H9 (cell line): Measurements from ENCODE around the gene RSU1. TPM values are rescaled to one million over a fixed set of nuclear protein-coding genes. Genes with fewer than 3 reads are reported as not detected.

Experiments
- DNase-seq: peaks from one replicate; pipeline ENCODE4 v3.0.0-alpha.2; 2017
- H2AFZ ChIP-seq: one replicate; pipeline ENCODE4 v1.6.1; 2013; ENCODE audit warnings: mild to moderate bottlenecking, low read length, control low read depth, moderate library complexity
- H2AK5ac ChIP-seq: 2 replicates; pipeline ENCODE4 v1.6.1; 2013; ENCODE audit warnings: low read length, control low read depth, mixed read lengths; ENCODE audit not compliant: insufficient read length
- H2BK120ac ChIP-seq: one replicate; pipeline ENCODE4 v1.6.1; 2013; ENCODE audit warnings: low read depth, mild to moderate bottlenecking, low read length, control low read depth, inconsistent platforms; ENCODE audit not compliant: poor library complexity, severe bottlenecking
- H2BK12ac ChIP-seq: 2 replicates; pipeline ENCODE4 v1.6.1; 2013; ENCODE audit warnings: low read length, control low read depth, mixed read lengths, low read depth; ENCODE audit not compliant: insufficient read length
- H2BK15ac ChIP-seq: 2 replicates; pipeline ENCODE4 v1.6.1; 2013; ENCODE audit warnings: low read depth, low read length, control low read depth
- H2BK20ac ChIP-seq: one replicate; pipeline ENCODE4 v1.6.1; 2013; ENCODE audit warnings: low read depth, mild to moderate bottlenecking, low read length, control low read depth, inconsistent platforms; ENCODE audit not compliant: poor library complexity, severe bottlenecking
- H2BK5ac ChIP-seq: 2 replicates; pipeline ENCODE4 v1.6.1; 2013; ENCODE audit warnings: low read length, control low read depth, mixed read lengths; ENCODE audit not compliant: insufficient read length
- H3K14ac ChIP-seq: 2 replicates; pipeline ENCODE4 v1.6.1; 2013; ENCODE audit warnings: low read length, control low read depth; ENCODE audit not compliant: insufficient read depth
- H3K18ac ChIP-seq: 2 replicates; pipeline ENCODE4 v1.6.1; 2013; ENCODE audit warnings: low read depth, mild to moderate bottlenecking, mixed read lengths, low read length, control low read depth; ENCODE audit not compliant: insufficient read length
- H3K23ac ChIP-seq: 2 replicates; pipeline ENCODE4 v1.6.1; 2013; ENCODE audit warnings: low read length, control low read depth, mixed read lengths, low read depth; ENCODE audit not compliant: insufficient read length
- H3K23me2 ChIP-seq: 2 replicates; pipeline ENCODE4 v1.6.1; 2013; ENCODE audit warnings: low read depth, mild to moderate bottlenecking, mixed read lengths, low read length, control low read depth; ENCODE audit not compliant: insufficient read length, poor library complexity, severe bottlenecking
- H3K27ac ChIP-seq: 2 replicates; pipeline ENCODE4 v1.5.1; 2013; ENCODE audit warnings: low read length, control low read depth, mixed read lengths, low read depth; ENCODE audit not compliant: insufficient read length
- H3K27me3 ChIP-seq: 2 replicates; pipeline ENCODE4 v1.6.1; 2013; ENCODE audit warnings: low read length, control low read depth, inconsistent platforms; ENCODE audit not compliant: insufficient read depth
- H3K4ac ChIP-seq: 2 replicates; pipeline ENCODE4 v1.6.1; 2013; ENCODE audit warnings: low read depth, mild to moderate bottlenecking, control low read depth, inconsistent platforms, low read length, moderate library complexity
- H3K4me1 ChIP-seq: 2 replicates; pipeline ENCODE4 v1.6.1; 2013; ENCODE audit warnings: low read length, control low read depth, inconsistent platforms; ENCODE audit not compliant: insufficient read depth
- H3K4me2 ChIP-seq: 2 replicates; pipeline ENCODE4 v1.6.1; 2013; ENCODE audit warnings: low read length, control low read depth, mixed read lengths; ENCODE audit not compliant: insufficient read length, insufficient read depth
- H3K56ac ChIP-seq: 2 replicates; pipeline ENCODE4 v1.6.1; 2013; ENCODE audit warnings: low read depth, mild to moderate bottlenecking, mixed read lengths, low read length, control low read depth; ENCODE audit not compliant: insufficient read length
- H3K79me1 ChIP-seq: 2 replicates; pipeline ENCODE4 v1.6.1; 2013; ENCODE audit warnings: low read depth, mild to moderate bottlenecking, moderate library complexity, low read length, control low read depth, inconsistent platforms; ENCODE audit not compliant: insufficient read depth, poor library complexity, severe bottlenecking
- H3K79me2 ChIP-seq: 2 replicates; pipeline ENCODE4 v1.6.1; 2013; ENCODE audit warnings: low read length, control low read depth, inconsistent platforms; ENCODE audit not compliant: insufficient read depth
- H3K9ac ChIP-seq: 2 replicates; pipeline ENCODE4 v1.6.1; 2013; ENCODE audit warnings: low read length, control low read depth, mixed read lengths; ENCODE audit not compliant: insufficient read length; ENCODE audit errors: extremely low read depth
- H3K9me3 ChIP-seq: one replicate; pipeline ENCODE4 v1.6.1; 2013; ENCODE audit warnings: low read depth, low read length, inconsistent platforms; ENCODE audit not compliant: control insufficient read depth
- H3T11ph ChIP-seq: one replicate; pipeline ENCODE4 v1.6.1; 2013; ENCODE audit warnings: mild to moderate bottlenecking, low read length, control low read depth, inconsistent platforms
- H4K20me1 ChIP-seq: one replicate; pipeline ENCODE4 v1.6.1; 2013; ENCODE audit not compliant: control insufficient read depth, insufficient read length, insufficient read depth
- H4K5ac ChIP-seq: 2 replicates; pipeline ENCODE4 v1.6.1; 2013; ENCODE audit warnings: low read depth, mild to moderate bottlenecking, mixed read lengths, low read length, control low read depth; ENCODE audit not compliant: insufficient read length
- H4K8ac ChIP-seq: replicated peaks from 2 replicates; pipeline ENCODE4 v1.6.1; 2013; ENCODE audit warnings: low read length, control low read depth, mixed read lengths, low read depth; ENCODE audit not compliant: insufficient read length
- H4K91ac ChIP-seq: 2 replicates; pipeline ENCODE4 v1.6.1; 2013; ENCODE audit warnings: low read depth, mild to moderate bottlenecking, moderate library complexity, mixed read lengths, low read length, control low read depth; ENCODE audit not compliant: insufficient read length
- H3K27ac Mint-ChIP-seq, 3 experiments: 2 replicates in 2 of 3; 3 replicates in 1 of 3; pipeline ENCODE4 v1.8.0; 2020 to 2021; ENCODE audit warnings: mixed read lengths in 3 of 3, mild to moderate bottlenecking in 1 of 3, moderate library complexity in 1 of 3
- H3K27me3 Mint-ChIP-seq: 2 replicates; pipeline ENCODE4 v1.8.0; 2021; ENCODE audit warnings: low read depth, mild to moderate bottlenecking, moderate library complexity, mixed read lengths
- H3K36me3 Mint-ChIP-seq, 3 experiments: 2 replicates in 2 of 3; 3 replicates in 1 of 3; pipeline ENCODE4 v1.8.0; 2020 to 2021; ENCODE audit warnings: low read depth in 3 of 3, mixed read lengths in 3 of 3; ENCODE audit not compliant: insufficient read depth in 1 of 3
- H3K4me1 Mint-ChIP-seq, 2 experiments: 2 replicates each; pipeline ENCODE4 v1.8.0; 2020; ENCODE audit warnings: mixed read lengths in 2 of 2
- H3K4me3 Mint-ChIP-seq, 2 experiments: 2 replicates in 1 of 2; 3 replicates in 1 of 2; pipeline ENCODE4 v1.8.0; 2020 to 2021; ENCODE audit warnings: mild to moderate bottlenecking in 2 of 2, mixed read lengths in 2 of 2, moderate library complexity in 1 of 2
- H3K9me3 Mint-ChIP-seq, 2 experiments: 2 replicates in 1 of 2; 3 replicates in 1 of 2; pipeline ENCODE4 v1.8.0; 2020; ENCODE audit warnings: mild to moderate bottlenecking in 2 of 2, mixed read lengths in 2 of 2, moderate library complexity in 1 of 2
- CTCF ChIP-seq: fragments of 200-600 bp; sonication (generic); conservative IDR thresholded peaks from 3 replicates; pipeline ENCODE4 v1.8.0; 2021; ENCODE audit warnings: antibody characterized with exemption, mild to moderate bottlenecking
- WGBS: extraction: QIAGEN DNeasy Blood & Tissue Kit; methylation state at CpG from one replicate; pipeline ENCODE4 v1.1.7; 2013; ENCODE audit warnings: missing lambda C conversion rate, low lambda C conversion rate, mixed read lengths; ENCODE audit not compliant: insufficient read length; ENCODE audit errors: extremely low coverage; 5-methylcytosine and 5-hydroxymethylcytosine counted together
- total RNA-seq: library from RNA; stranded (reverse); gene quantifications from 2 replicates; pipeline ENCODE4 v1.2.1, GENCODE V29; 2021

The RSU1 gene
- total RNA-seq, 1 experiment from 2014 or later, result 59.4 TPM

GRCh38 chr10:16689227-16689626 is 128.0 kb downstream of the RSU1 start:
- H3K23me2 ChIP-seq, result no peaks in the 10 kb centered on the region
- no peak overlapping the region for H4K5ac ChIP-seq
- H3K9me3 Mint-ChIP-seq, result no peaks in the 10 kb centered on the region
- H2BK15ac ChIP-seq, result no peak overlapping the region
- H4K20me1 ChIP-seq, result no peaks in the 10 kb centered on the region
- no peak overlapping the region for H3K18ac ChIP-seq
- no peak overlapping the region for H3K4me2 ChIP-seq
- no peak overlapping the region for H3K23ac ChIP-seq
- H4K91ac ChIP-seq, result no peak overlapping the region
- H3K79me2 ChIP-seq, result no peaks in the 10 kb centered on the region
- no peak overlapping the region for H2BK12ac ChIP-seq
- peaks cover 0 to 4% (median 0%) of the 10 kb centered on the region in 3 experiments; a peak in 2 of 7 replicates for H3K36me3 Mint-ChIP-seq
- H3T11ph ChIP-seq, result no peak overlapping the region
- H4K8ac ChIP-seq, result no peak overlapping the region
- no peak for DNase-seq
- H3K56ac ChIP-seq, result no peak overlapping the region
- H2AFZ ChIP-seq, result no peak overlapping the region
- H2AK5ac ChIP-seq, result no peak overlapping the region
- no peaks in the 10 kb centered on the region; a peak in 1 of 4 replicates for H3K4me1 Mint-ChIP-seq
- WGBS, result no CpG with 5 or more reads among the region's 1 CpG
- H3K9ac ChIP-seq, result no peak overlapping the region
- no peaks in the 10 kb centered on the region for H3K4me1 ChIP-seq
- H3K79me1 ChIP-seq, result no peaks in the 10 kb centered on the region
- H3K14ac ChIP-seq, result no peak overlapping the region
- no peak for TF ChIP-seq CTCF
- no peaks in the 10 kb centered on the region for H3K9me3 ChIP-seq
- no peak overlapping the region for H3K27ac ChIP-seq
- no peak overlapping the region for H2BK5ac ChIP-seq
- no peaks in the 10 kb centered on the region for H3K27me3 ChIP-seq
- H2BK20ac ChIP-seq, result no peak overlapping the region
- no peak overlapping the region for H3K27ac Mint-ChIP-seq
- H3K27me3 Mint-ChIP-seq, result no peaks in the 10 kb centered on the region
- H2BK120ac ChIP-seq, result no peak overlapping the region
- no peak overlapping the region for H3K4me3 Mint-ChIP-seq
- H3K4ac ChIP-seq, result no peak overlapping the region
